Measurements from ENCODE around the gene SENP8. TPM values are rescaled to one million over a fixed set of nuclear protein-coding genes. Genes with fewer than 3 reads are reported as not detected.
"Not testable (repeated sequence)": the region's sequence is repeated elsewhere in the genome, so short reads cannot be mapped to it uniquely, and the experiment has no call there.

Gene SENP8
- total RNA-seq, 6 experiments from 2014 or later, result 3.4 to 4.8 (median 3.8) TPM

- Mint-ChIP-seq H3K27me3 (ENCODE audit: insufficient read depth) (peaks cover 33% of the 10 kb centered on the region), H3K4me3 (no peak overlapping the region), H3K4me1 (ENCODE audit: low read depth) (peaks cover 7% of the 10 kb centered on the region), H3K36me3 (ENCODE audit: low read depth) (no peaks in the 10 kb centered on the region), H3K27ac (no peak overlapping the region), H3K9me3 (no peaks in the 10 kb centered on the region)
- TF ChIP-seq CTCF (IDR thresholded peaks at IDR 0.05), result no peak
- no peak for DNase-seq
These were observed 50.6 kb downstream of the SENP8 start for GRCh38 chr15:72168808-72169190.

- H3K4me3 Mint-ChIP-seq, result no peak overlapping the region
- peaks cover 36% of the 10 kb centered on the region for H3K27me3 Mint-ChIP-seq (ENCODE audit: insufficient read depth)
- TF ChIP-seq CTCF (IDR thresholded peaks at IDR 0.05), result no peak
- DNase-seq, result no peak
- H3K4me1 Mint-ChIP-seq (ENCODE audit: low read depth), result peaks cover 7% of the 10 kb centered on the region
- H3K36me3 Mint-ChIP-seq (ENCODE audit: low read depth), result no peaks in the 10 kb centered on the region
- no peak overlapping the region for H3K27ac Mint-ChIP-seq
- no peaks in the 10 kb centered on the region for H3K9me3 Mint-ChIP-seq
These were observed 51.2 kb downstream of the SENP8 start for GRCh38 chr15:72169236-72169920.

- no peak overlapping the region for H3K27ac Mint-ChIP-seq
- H3K36me3 Mint-ChIP-seq (ENCODE audit: low read depth), result no peaks in the 10 kb centered on the region
- H3K9me3 Mint-ChIP-seq, result no peaks in the 10 kb centered on the region
- H3K4me3 Mint-ChIP-seq, result no peak overlapping the region
- TF ChIP-seq CTCF (IDR thresholded peaks at IDR 0.05), result no peak
- H3K27me3 Mint-ChIP-seq (ENCODE audit: insufficient read depth), result peaks cover 37% of the 10 kb centered on the region
- H3K4me1 Mint-ChIP-seq (ENCODE audit: low read depth), result peaks cover 7% of the 10 kb centered on the region
- DNase-seq, result no peak
These were observed 51.9 kb downstream of the SENP8 start for GRCh38 chr15:72169921-72170611.

GRCh38 chr15:72170691-72171090 lies 52.5 kb downstream of the SENP8 start:
- no peak for DNase-seq
- Mint-ChIP-seq H3K9me3 (no peaks in the 10 kb centered on the region), H3K27ac (no peak overlapping the region), H3K27me3 (ENCODE audit: insufficient read depth) (peaks cover 40% of the 10 kb centered on the region), H3K4me1 (ENCODE audit: low read depth) (peaks cover 7% of the 10 kb centered on the region), H3K36me3 (ENCODE audit: low read depth) (no peaks in the 10 kb centered on the region), H3K4me3 (no peak overlapping the region)
- TF ChIP-seq CTCF (IDR thresholded peaks at IDR 0.05), result no peak

GRCh38 chr15:72171978-72172377 lies 53.8 kb downstream of the SENP8 start:
- peaks cover 44% of the 10 kb centered on the region for H3K27me3 Mint-ChIP-seq (ENCODE audit: insufficient read depth)
- not testable (repeated sequence) for H3K9me3 Mint-ChIP-seq; H3K4me1 Mint-ChIP-seq (ENCODE audit: low read depth); H3K4me3 Mint-ChIP-seq; H3K27ac Mint-ChIP-seq; H3K36me3 Mint-ChIP-seq (ENCODE audit: low read depth); DNase-seq

GRCh38 chr15:72172796-72173195 lies 54.6 kb downstream of the SENP8 start:
- Mint-ChIP-seq H3K9me3 (no peaks in the 10 kb centered on the region), H3K4me3 (no peak overlapping the region), H3K27ac (no peak overlapping the region), H3K27me3 (ENCODE audit: insufficient read depth) (peaks cover 48% of the 10 kb centered on the region), H3K36me3 (ENCODE audit: low read depth) (no peaks in the 10 kb centered on the region), H3K4me1 (ENCODE audit: low read depth) (peaks cover 6% of the 10 kb centered on the region)
- no peak for DNase-seq
- no peak for TF ChIP-seq CTCF (IDR thresholded peaks at IDR 0.05)

Data from HFFc6 (cell line).